K562 (cell line): Measurements from ENCODE around the gene PRKCB. TPM values are rescaled to one million over a fixed set of nuclear protein-coding genes. Genes with fewer than 3 reads are reported as not detected.

Experiments
- ARNT ChIP-seq, 2 experiments: fragments of 450-650 bp; IDR thresholded peaks; 2 replicates each; pipeline ENCODE4 v1.6.1; 2016; ENCODE audit warnings: mild to moderate bottlenecking in 1 of 2
- BCOR ChIP-seq: fragments of 450-650 bp; IDR thresholded peaks from 2 replicates; pipeline ENCODE4 v1.6.1; 2016
- CBX1 ChIP-seq: sonication (generic); IDR thresholded peaks from 2 replicates; pipeline ENCODE4 v1.6.1; 2016; ENCODE audit warnings: antibody characterized with exemption, low read depth, mild to moderate bottlenecking
- CBX5 ChIP-seq: IDR thresholded peaks from 2 replicates; pipeline ENCODE4 v1.6.1; 2014; ENCODE audit warnings: low read depth, borderline replicate concordance
- CHCHD3 ChIP-seq: fragments of 250-450 bp; sonication (Bioruptor Pico); IDR thresholded peaks from 2 replicates; pipeline ENCODE4 v2.1.2; 2022; ENCODE audit warnings: mild to moderate bottlenecking
- EHMT2 ChIP-seq: fragments of 450-650 bp; IDR thresholded peaks from 2 replicates; pipeline ENCODE4 v1.6.1; 2018; ENCODE audit warnings: antibody characterized with exemption
- EP300 ChIP-seq: IDR thresholded peaks from 2 replicates; pipeline ENCODE4 v1.6.1; 2012; ENCODE audit warnings: low read length, improper control_type of control experiment
- ETV1 ChIP-seq: fragments of 450-650 bp; conservative IDR thresholded peaks from 2 replicates; pipeline ENCODE4 v1.6.1; 2016; ENCODE audit warnings: missing genetic modification characterization, control low read depth, low read depth, missing compliant biosample characterization
- ETV5 ChIP-seq: sonication (generic); formaldehyde crosslinking; IDR thresholded peaks from 2 replicates; pipeline ENCODE4 v1.4.0; 2020; ENCODE audit warnings: low read depth, mild to moderate bottlenecking, missing genetic modification reagents
- FOXP1 ChIP-seq: sonication (generic); formaldehyde crosslinking; IDR thresholded peaks from 2 replicates; pipeline ENCODE4 v1.8.0; 2022; ENCODE audit warnings: mild to moderate bottlenecking, missing genetic modification reagents
- GTF2A2 ChIP-seq: IDR thresholded peaks from 2 replicates; pipeline ENCODE4 v1.6.1; 2016; ENCODE audit warnings: mild to moderate bottlenecking, missing genetic modification characterization, missing compliant biosample characterization
- HDAC1 ChIP-seq, 2 experiments: fragments of 450-650 bp; IDR thresholded peaks; 2 replicates each; pipeline ENCODE4 v1.6.1; 2016 to 2017; ENCODE audit warnings: inconsistent platforms in 1 of 2, mild to moderate bottlenecking in 1 of 2, moderate library complexity in 1 of 2
- HNRNPL ChIP-seq: fragments of 200-400 bp; formaldehyde crosslinking; IDR thresholded peaks from 2 replicates; pipeline ENCODE4 v1.6.1; 2017; ENCODE audit warnings: low read depth, mild to moderate bottlenecking, low read length
- KDM1A ChIP-seq, 2 experiments: fragments of 450-650 bp; IDR thresholded peaks; 2 replicates each; pipeline ENCODE4 v1.6.1; 2016; ENCODE audit warnings: mild to moderate bottlenecking in 2 of 2
- KHSRP ChIP-seq: fragments of 450-650 bp; IDR thresholded peaks from 2 replicates; pipeline ENCODE4 v1.6.1; 2017
- KLF1 ChIP-seq: fragments of 450-650 bp; IDR thresholded peaks from 2 replicates; pipeline ENCODE4 v1.6.1; 2016; ENCODE audit warnings: missing genetic modification characterization, missing compliant biosample characterization
- KLF10 ChIP-seq: fragments of 250-450 bp; sonication (Bioruptor Pico); IDR thresholded peaks from 2 replicates; pipeline ENCODE4 v1.6.1; 2021; ENCODE audit warnings: matching md5 sums
- NR2C1 ChIP-seq, 2 experiments: fragments of 450-650 bp; IDR thresholded peaks; 2 replicates each; pipeline ENCODE4 v1.6.1; 2017; ENCODE audit warnings: mild to moderate bottlenecking in 2 of 2, antibody characterized with exemption in 1 of 2, inconsistent platforms in 1 of 2, missing compliant biosample characterization in 1 of 2, missing genetic modification characterization in 1 of 2
- RBM25 ChIP-seq: fragments of 200-400 bp; formaldehyde crosslinking; IDR thresholded peaks from 2 replicates; pipeline ENCODE4 v1.6.1; 2018; ENCODE audit warnings: low read length, low read depth, moderate library complexity; ENCODE audit not compliant: severe bottlenecking
- RNF2 ChIP-seq: sonication (generic); IDR thresholded peaks from 2 replicates; pipeline ENCODE4 v1.6.1; 2016
- SMAD1 ChIP-seq: fragments of 150-350 bp; IDR thresholded peaks from 2 replicates; pipeline ENCODE4 v1.6.1; 2014; ENCODE audit warnings: low read length, low read depth; ENCODE audit not compliant: partially characterized antibody
- TCF3 ChIP-seq: sonication (generic); formaldehyde crosslinking; IDR thresholded peaks from 2 replicates; pipeline ENCODE4 v1.4.0; 2020; ENCODE audit warnings: mild to moderate bottlenecking, missing genetic modification reagents
- YY1 ChIP-seq, 3 experiments: IDR thresholded peaks; 2 replicates each; pipeline ENCODE4 v1.6.1; 2011; ENCODE audit warnings: low read length in 2 of 3, mild to moderate bottlenecking in 2 of 3, moderate library complexity in 2 of 3, borderline replicate concordance in 1 of 3, control low read depth in 1 of 3, low read depth in 1 of 3; ENCODE audit not compliant: insufficient read depth in 3 of 3, insufficient replicate concordance in 2 of 3, control insufficient read depth in 1 of 3, insufficient read length in 1 of 3; ENCODE audit errors: extremely low read depth in 1 of 3
- ZBTB17 ChIP-seq: fragments of 450-650 bp; formaldehyde crosslinking; IDR thresholded peaks from 2 replicates; pipeline ENCODE4 v1.4.0; 2020; ENCODE audit warnings: mild to moderate bottlenecking
- ZNF324 ChIP-seq: fragments of 250-450 bp; sonication (Bioruptor Pico); IDR thresholded peaks from 2 replicates; pipeline ENCODE4 v1.4.0; 2020; ENCODE audit warnings: mild to moderate bottlenecking
- ZNF668 ChIP-seq: fragments of 250-450 bp; sonication (Bioruptor Pico); IDR thresholded peaks from 2 replicates; pipeline ENCODE4 v1.8.0; 2022; ENCODE audit warnings: mild to moderate bottlenecking, inconsistent platforms
- ZNF695 ChIP-seq: fragments of 450-650 bp; formaldehyde crosslinking; IDR thresholded peaks from 2 replicates; pipeline ENCODE4 v1.4.0; 2020; ENCODE audit warnings: mild to moderate bottlenecking, moderate library complexity
- polyA plus RNA-seq, 8 experiments: library from polyadenylated mRNA; depleted of rRNA in 4 of 8; stranded (reverse) in 5 of 8; unstranded in 3 of 8; fragments of >200 nt; fragmentation: Nextera tagmentation in 2 of 8; fragmentation: Illumina TruSeq in 1 of 8; extraction: Ambion mirVana in 2 of 8; extraction: Trizol in 1 of 8; gene quantifications; 2 replicates each; pipeline versions ENCODE4 v1.2.1 to v1.2.3, GENCODE V29; 2011 to 2014; ENCODE audit warnings: inconsistent platforms in 1 of 8, missing spikeins in 1 of 8
- total RNA-seq, 7 experiments: library from RNA; depleted of rRNA in 6 of 7; stranded (reverse); fragments of >200 nt in 6 of 7; fragmentation: Illumina TruSeq in 2 of 7; extraction: Trizol in 2 of 7; gene quantifications; 2 replicates each; pipeline versions ENCODE4 v1.2.1 to v1.2.3, GENCODE V29; 2011 to 2021; ENCODE audit warnings: low replicate concordance in 1 of 7
- TF ChIP-seq, protein P1 (sequence below): IDR thresholded peaks from 2 replicates; pipeline ENCODE4 v1.6.1; 2016; ENCODE audit warnings: missing genetic modification characterization, missing compliant biosample characterization
- TF ChIP-seq, protein P2 (sequence below): sonication (generic); formaldehyde crosslinking; IDR thresholded peaks from 2 replicates; pipeline ENCODE4 v1.8.1; 2022; ENCODE audit warnings: missing genetic modification reagents

PRKCB gene
- total and polyA plus RNA-seq, 9 of the 15 experiments (the other 6 are each of a cell fraction or from before 2014, with no cell fraction given), result 49.9 to 276 (median 148) TPM

DNA sequence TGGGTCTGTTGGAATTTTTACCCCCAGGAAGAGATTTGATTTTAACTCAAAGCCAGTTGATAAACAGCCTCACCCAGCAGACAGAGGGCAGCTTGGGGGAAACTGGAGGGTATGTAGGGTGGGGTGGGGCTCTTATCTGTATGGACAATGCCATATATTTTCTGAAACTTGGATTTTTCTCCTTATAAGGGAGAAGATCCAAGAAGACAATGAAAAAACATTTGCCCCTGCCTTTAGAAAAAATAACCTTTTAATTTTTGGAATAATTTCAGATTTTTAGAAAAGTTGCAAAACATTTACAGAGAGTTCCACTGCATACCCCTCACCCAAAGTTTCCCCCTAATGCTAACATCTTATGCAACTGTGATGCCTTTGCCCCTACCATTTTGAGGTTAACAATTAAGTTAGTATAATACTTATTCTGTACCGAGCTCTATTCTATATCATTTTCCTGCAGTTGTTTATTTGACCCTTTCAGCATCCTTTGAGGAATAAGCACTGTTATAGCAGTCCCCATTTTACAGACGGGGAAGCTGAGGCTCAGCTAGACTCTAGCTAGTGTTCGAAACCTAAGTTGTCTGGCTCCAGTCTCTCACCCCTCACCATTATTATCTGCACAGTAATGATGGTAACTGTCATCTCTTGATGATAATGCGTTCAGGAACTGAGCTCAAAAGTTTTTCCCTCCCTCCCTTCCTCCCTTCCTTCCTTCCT lies 66.4 kb downstream of the PRKCB start (continued):
- TF ChIP-seq ZBTB17, result no peak
- TF ChIP-seq EP300, result peak; percentile 83
- TF ChIP-seq SMAD1, result peak; percentile 95
- TF ChIP-seq GTF2A2, result 0 out of 2 replicates have a peak, but pooled peaks have one; percentile 42
- TF ChIP-seq ETV5 (CRISPR knock-in tag), result peak; percentile 60; the same call in 1 of the 2 replicates
- TF ChIP-seq KDM1A (IDR thresholded peaks at IDR 0.05), result peak in 1 of 2 experiments; percentile 72; a peak in 2 of 4 replicates
- no peak for TF ChIP-seq ZNF324 (CRISPR knock-in tag)
- no peak for TF ChIP-seq KLF1 (tag)
- 0 out of 2 replicates have a peak, but pooled peaks have one; percentile 31 for TF ChIP-seq KHSRP
- no peak for TF ChIP-seq YY1 (IDR thresholded peaks at IDR 0.05; ENCODE audit: borderline replicate concordance in 1 of 3, control insufficient read depth in 1 of 3, extremely low read depth in 1 of 3, insufficient read depth in 3 of 3, insufficient read length in 1 of 3, insufficient replicate concordance in 2 of 3, low read depth in 1 of 3, low read length in 2 of 3)
- TF ChIP-seq, protein P1, sequence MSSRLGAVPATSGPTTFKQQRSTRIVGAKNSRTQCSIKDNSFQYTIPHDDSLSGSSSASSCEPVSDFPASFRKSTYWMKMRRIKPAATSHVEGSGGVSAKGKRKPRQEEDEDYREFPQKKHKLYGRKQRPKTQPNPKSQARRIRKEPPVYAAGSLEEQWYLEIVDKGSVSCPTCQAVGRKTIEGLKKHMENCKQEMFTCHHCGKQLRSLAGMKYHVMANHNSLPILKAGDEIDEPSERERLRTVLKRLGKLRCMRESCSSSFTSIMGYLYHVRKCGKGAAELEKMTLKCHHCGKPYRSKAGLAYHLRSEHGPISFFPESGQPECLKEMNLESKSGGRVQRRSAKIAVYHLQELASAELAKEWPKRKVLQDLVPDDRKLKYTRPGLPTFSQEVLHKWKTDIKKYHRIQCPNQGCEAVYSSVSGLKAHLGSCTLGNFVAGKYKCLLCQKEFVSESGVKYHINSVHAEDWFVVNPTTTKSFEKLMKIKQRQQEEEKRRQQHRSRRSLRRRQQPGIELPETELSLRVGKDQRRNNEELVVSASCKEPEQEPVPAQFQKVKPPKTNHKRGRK (tag), result peak; percentile 18; the same call in 1 of the 2 replicates
- no peak for TF ChIP-seq CBX1
- TF ChIP-seq HNRNPL, result no peak
- peak; percentile 86 for TF ChIP-seq RBM25
- 0 out of 4 replicates have a peak, but pooled peaks of 1 of the 2 experiments have one; percentile 31 for TF ChIP-seq ARNT (IDR thresholded peaks at IDR 0.05)
- 0 out of 2 replicates have a peak, but pooled peaks have one; percentile 40 for TF ChIP-seq ZNF668 (CRISPR knock-in tag)
- TF ChIP-seq CHCHD3 (CRISPR knock-in tag), result no peak
- TF ChIP-seq TCF3 (CRISPR knock-in tag), result peak; percentile 21; the same call in 1 of the 2 replicates
- TF ChIP-seq KLF10 (CRISPR knock-in tag), result no peak
- TF ChIP-seq ZNF695 (CRISPR knock-in tag), result no peak
- no peak for TF ChIP-seq CBX5
- peak; percentile 71; the same call in 1 of the 2 replicates for TF ChIP-seq ETV1 (tag)
- no peak for TF ChIP-seq HDAC1 (IDR thresholded peaks at IDR 0.05)
- TF ChIP-seq, protein P2, sequence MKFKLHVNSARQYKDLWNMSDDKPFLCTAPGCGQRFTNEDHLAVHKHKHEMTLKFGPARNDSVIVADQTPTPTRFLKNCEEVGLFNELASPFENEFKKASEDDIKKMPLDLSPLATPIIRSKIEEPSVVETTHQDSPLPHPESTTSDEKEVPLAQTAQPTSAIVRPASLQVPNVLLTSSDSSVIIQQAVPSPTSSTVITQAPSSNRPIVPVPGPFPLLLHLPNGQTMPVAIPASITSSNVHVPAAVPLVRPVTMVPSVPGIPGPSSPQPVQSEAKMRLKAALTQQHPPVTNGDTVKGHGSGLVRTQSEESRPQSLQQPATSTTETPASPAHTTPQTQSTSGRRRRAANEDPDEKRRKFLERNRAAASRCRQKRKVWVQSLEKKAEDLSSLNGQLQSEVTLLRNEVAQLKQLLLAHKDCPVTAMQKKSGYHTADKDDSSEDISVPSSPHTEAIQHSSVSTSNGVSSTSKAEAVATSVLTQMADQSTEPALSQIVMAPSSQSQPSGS (CRISPR knock-in tag), result no peak
- no peak for TF ChIP-seq FOXP1 (CRISPR knock-in tag)
- peak; percentile 87 for TF ChIP-seq BCOR
- TF ChIP-seq NR2C1 (IDR thresholded peaks at IDR 0.05), result no peak
- no peak for TF ChIP-seq NR2C1 (tag; IDR thresholded peaks at IDR 0.05)
- 0 out of 2 replicates have a peak, but pooled peaks have one; percentile 8 for TF ChIP-seq EHMT2
- TF ChIP-seq RNF2, result peak; percentile 94; the same call in 1 of the 2 replicates
